NCI-H82 treated with DMSO at 0.1 percent for 48 hours (cell line): ENCODE data around the gene CCDC127.
"Not testable (repeated sequence)": the region's sequence is repeated elsewhere in the genome, so short reads cannot be mapped to it uniquely, and the experiment has no call there.

Experiments used
- DNase-seq: peaks from one replicate; lab custom pipeline; 2025; ENCODE audit not compliant: unreplicated experiment; lab: John Stamatoyannopoulos, UW

CCDC127 gene

DNA sequence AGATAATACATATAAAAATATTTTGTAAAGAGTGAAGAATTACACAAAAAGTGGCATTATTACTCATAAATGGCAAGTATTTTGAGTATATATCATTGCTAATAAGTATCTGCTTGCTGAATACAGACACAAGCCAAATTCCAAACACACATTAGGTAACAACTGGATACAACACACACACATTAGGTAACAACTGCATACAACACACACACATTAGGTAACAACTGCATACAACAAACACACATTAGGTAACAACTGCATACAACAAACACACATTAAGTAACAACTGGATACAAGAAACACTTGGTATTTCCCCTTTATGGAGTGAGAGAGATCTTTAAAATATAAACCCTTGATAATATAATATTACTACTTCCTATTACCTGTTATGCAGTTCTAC is 13.5 kb downstream of the CCDC127 start:
- DNase-seq, result no peak

- DNase-seq, result no peak
Measured at GRCh38 chr5:204001-204400, 14.0 kb downstream of the CCDC127 start.

GRCh38 chr5:203246-203930 is 14.6 kb downstream of the CCDC127 start:
- DNase-seq, result no peak

GRCh38 chr5:201672-202071 is 16.3 kb downstream of the CCDC127 start:
- no peak for DNase-seq

- no peak for DNase-seq
Measured at GRCh38 chr5:200985-201384, 17.0 kb downstream of the CCDC127 start.

GRCh38 chr5:199950-200645 is 17.9 kb downstream of the CCDC127 start:
- no peak for DNase-seq

- DNase-seq, result no peak
Measured at GRCh38 chr5:199197-199949, 18.6 kb downstream of the CCDC127 start.

DNA sequence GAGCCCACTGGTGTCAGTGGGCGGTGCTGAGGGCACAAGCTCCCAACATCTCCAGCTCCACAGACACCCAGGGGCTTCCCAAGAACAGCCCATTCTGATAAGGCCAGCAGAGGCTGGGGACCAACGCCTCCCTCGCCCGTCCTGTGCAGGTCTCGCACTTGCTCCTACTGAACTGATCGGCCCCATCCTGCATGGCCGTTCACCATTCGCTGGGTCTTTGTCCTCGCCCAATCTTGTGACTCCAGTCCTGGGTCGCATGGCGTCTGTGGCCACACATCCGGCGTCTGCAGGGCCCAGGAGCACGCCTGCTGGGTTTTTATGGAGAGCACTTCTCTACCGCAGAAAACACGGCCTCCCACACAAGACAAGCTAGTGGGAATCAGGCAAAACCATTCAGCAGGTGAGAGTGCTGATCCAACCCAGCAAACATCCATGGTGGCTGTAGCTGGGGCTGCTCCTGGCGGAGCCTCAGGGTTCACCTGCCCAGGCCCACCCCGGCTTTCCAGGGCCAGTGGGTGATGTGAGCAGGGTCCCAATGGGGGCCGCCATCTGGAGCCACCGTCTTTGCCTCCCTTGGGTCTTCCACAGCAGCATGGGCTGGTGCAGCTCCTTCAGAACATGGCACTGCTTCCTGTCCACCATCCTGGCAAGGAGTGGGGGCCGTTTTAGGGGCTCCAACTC is 19.3 kb downstream of the CCDC127 start:
- no peak for DNase-seq

GRCh38 chr5:197892-198489 is 20.0 kb downstream of the CCDC127 start:
- no peak for DNase-seq

DNA sequence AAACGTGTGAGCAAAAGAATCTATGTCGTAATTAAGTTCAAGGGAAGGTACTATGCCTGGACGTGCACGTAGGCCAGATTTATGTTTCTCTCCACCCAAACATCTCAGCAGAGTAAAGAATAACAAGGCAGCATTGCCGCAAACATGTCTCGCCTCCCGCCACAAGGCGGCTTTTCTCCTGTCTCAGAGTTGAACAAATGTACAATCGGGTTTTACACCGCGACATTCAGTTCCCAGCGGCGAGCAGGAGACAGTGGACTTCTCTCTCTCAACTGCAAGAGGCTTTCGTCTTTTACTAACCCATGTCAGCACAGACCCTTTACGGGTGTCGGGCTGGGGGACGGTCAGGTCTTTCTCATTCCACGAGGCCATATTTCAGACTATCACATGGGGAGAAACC is 20.9 kb downstream of the CCDC127 start:
- DNase-seq, result not testable (repeated sequence)

DNA sequence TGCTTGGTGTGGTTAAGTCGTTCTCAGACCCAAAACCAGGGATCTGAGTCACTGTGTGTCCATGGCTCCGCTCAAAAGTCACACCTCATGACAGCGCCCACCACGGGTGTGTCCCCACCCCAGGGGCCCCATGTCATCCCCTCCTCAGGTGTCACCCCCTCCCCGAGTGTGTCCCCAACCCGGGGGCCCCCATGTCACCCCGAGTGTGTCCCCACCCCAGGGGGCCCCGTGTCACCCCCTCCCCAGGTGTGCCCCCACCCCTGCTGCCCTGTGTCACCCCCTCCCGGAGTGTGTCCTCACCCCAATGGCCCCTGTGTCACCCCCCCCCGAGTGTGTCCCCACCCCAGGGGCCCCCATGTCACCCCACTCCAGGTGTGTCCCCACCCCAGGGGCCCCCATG is 21.6 kb downstream of the CCDC127 start:
- no peak for DNase-seq

GRCh38 chr5:195401-196160 is 22.4 kb downstream of the CCDC127 start:
- DNase-seq, result no peak

GRCh38 chr5:194603-195209 is 23.2 kb downstream of the CCDC127 start:
- DNase-seq, result no peak

DNA sequence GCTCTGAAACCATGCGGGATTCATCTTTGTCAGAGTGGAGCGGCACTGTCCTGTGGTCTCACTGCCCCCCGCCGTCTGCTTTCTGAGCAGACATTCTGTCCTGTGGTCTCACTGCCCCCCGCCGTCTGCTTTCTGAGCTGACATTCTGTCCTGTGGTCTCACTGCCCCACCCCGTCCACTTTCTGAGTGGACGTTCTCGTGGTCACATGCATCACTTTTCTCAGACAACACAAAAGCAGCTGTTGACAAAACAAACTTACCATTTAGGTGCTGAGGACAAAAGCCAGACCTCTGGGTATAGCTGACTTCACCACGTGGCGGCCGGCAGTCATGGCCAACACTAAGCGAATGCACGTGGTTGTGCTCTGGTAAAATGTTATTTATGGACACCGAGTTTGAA is 23.9 kb downstream of the CCDC127 start:
- no peak for DNase-seq

- no peak for DNase-seq
Measured at GRCh38 chr5:192970-193831, 24.8 kb downstream of the CCDC127 start.

DNA sequence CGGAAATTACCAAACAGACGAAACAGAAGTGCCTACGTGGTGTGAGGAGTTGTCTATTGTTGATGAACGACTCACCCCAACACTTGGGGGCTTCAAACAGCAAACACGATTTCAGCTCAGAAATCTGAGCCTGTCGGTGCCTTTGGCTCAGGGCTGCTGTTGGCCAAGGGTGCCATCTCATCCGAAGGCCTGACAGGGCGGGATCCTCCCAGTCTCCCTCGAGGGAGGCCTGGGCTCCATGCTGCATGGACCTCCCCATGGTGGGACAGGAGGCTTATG is 25.3 kb downstream of the CCDC127 start:
- no peak for DNase-seq

DNA sequence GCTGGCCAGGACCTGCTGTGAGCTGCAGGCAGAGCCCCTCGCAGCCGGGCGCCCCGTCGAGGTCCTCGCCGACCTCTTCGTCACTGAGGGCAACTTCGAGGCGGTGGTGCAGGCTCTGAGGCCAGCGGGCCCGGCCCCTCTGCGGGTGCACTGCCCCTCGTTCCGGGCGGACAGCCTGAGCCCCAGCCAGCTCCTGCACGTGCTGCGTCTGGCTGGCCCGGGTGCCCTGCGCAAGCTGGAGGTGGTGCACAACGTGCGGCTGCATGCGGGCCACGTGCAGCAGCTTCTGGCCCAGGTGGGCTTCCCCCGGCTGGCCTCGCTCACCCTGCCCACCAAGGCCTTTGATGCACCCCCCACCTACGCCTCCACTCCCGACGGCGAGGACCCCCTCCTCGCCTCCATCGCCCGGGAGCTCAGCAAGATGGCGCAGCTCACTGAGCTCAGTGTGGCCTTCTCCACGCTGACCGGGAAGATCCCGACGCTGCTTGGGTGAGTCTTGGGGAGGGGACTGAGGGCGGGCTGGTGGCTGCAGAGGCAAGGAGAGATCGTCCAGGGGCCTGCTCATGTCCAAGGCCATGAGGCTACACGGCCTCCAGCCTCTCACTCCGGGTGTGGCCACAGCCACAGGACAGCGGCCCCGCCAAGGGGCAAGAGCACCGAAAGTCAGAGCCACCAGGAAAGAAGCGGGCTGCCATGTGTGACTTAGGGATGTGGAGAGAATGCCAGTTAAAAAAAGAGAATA is 25.8 kb downstream of the CCDC127 start:
- no peak for DNase-seq
